ELF-1 (cell line): ENCODE measurements around the gene TRPT1.
"Not testable (repeated sequence)": the region's sequence is repeated elsewhere in the genome, so short reads cannot be mapped to it uniquely, and the experiment has no call there.

Source experiments
- DNase-seq: peaks from one replicate; pipeline ENCODE4 v3.0.0-alpha.2; 2016; ENCODE audit warnings: low read depth, low spot score

TRPT1 gene

GRCh38 chr11:64258946-64259532, 33.1 kb upstream of the TRPT1 start:
- no peak for DNase-seq

GRCh38 chr11:64258356-64258755, 32.4 kb upstream of the TRPT1 start:
- DNase-seq, result no peak

DNA sequence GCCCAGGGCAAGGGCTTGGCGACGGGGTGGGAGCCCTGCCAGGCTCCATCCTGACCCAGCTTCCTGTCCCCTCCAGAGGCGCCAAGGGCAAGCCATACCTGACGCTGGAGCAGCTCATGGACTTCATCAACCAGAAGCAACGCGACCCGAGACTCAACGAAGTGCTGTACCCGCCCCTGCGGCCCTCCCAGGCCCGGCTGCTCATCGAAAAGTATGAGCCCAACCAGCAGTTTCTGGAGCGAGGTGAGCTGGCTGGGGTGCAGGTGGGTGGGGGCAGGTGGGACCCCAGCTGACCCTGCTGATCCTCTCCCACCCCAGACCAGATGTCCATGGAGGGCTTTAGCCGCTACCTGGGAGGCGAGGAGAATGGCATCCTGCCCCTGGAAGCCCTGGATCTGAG, 30.3 kb upstream of the TRPT1 start:
- DNase-seq, result no peak

GRCh38 chr11:64255135-64256128, 29.4 kb upstream of the TRPT1 start:
- DNase-seq, result no peak

DNA sequence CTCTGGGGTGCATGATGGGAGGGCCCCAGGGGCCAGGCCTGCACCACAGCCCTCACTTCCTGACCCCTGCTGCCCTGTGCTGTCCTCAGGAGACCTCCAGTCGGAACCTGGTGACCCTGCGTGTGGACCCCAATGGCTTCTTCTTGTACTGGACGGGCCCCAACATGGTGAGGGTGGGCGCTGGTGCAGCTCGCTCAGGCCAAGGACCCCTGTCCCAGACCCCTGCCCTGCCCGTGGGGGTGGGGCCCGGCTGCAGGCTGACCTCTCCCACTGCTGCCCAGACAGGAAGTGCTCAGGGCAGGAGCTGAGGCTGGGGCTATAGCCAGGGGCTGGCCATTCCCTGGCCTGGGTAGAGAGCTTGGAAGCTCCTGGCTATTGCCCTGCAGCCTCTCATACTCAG, 28.3 kb upstream of the TRPT1 start:
- DNase-seq, result no peak

GRCh38 chr11:64253481-64253880, 27.5 kb upstream of the TRPT1 start:
- DNase-seq, result no peak

DNA sequence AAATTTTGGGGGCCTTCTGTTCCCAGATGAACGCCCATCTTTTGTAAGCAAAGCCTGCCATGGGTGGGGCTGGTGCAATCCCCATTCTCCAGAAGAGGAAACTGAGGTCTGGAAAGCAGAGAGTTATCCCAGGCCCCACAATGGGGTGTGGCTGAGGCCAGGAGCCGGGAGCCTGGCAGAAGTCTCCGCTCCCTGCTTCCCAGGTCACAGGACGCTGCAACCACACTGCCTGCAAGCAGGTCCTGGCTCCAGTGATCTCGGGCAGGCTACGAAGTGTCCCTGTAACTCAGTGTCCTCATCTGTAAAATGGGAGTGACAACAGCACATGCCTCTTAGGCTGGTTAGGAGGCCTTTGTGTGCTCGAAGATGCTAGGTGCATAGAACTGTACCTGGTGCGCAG, 27.1 kb upstream of the TRPT1 start:
- no peak for DNase-seq

DNA sequence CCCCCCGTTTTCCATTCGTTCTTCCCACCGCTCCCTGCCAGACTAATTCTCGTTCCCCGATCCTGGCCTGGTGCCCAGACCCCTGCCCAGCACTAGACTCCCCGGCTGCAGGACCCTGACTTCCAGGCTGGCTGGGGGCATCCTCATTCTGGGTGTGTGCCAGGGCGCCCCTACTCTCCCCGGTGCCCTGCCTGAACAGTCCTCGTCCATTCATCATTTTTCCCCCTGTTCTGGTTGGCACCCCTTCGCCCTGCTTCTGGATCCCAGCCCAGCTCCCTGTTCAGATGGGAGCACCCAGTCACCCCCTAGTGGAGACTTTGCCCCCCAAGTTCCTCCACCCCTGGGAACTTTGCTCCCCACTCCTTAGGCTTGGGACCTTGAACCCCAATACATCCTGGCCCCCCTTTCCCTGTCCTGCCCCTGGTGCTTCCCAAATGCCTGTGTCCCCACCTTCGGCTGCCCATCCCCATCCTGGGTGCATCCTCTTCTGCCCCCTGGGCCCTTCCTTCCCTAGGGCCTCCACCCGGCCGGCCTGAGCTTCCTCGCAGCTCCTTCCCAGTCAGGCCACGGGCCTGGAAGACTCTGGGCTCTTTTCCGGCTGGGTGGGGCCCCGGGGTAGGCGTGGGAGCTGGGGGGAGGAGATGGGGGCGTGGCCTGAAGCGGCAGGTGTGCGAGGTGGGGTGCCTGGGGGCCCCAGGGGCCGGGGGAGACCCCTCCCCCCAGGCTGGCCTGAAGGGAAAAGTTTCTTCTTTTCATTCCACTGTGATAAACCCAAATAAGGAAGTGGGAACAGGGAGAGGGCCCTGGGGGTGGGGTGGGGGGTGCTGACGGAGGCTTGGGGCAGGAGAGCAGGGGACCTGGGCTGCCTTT, 26.3 kb upstream of the TRPT1 start:
- no peak for DNase-seq

DNA sequence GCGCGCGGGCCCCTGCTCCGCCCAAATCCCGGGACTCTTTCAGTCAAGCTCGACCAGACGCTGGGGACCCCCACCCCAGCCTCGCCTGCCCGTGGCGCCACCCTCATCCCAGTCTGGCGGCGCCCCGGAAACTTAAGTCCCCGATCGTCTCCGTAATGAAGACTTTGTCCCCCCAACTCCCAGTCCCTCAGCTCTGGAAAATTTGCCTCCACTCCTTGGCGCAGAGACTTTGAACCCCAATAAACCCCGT, 25.7 kb upstream of the TRPT1 start:
- DNase-seq, result no peak

- DNase-seq, result peak; percentile 63
Observed at GRCh38 chr11:64251016-64251752, 25.2 kb upstream of the TRPT1 start, which contains the start of gene PLCB3. Gene PLCB3, plus strand, starts transcription at chr11:64251530. Its CDS starts 120 bp downstream, at chr11:64251650.

- DNase-seq, result no peak
Observed at GRCh38 chr11:64250415-64251015, 24.5 kb upstream of the TRPT1 start.

DNA sequence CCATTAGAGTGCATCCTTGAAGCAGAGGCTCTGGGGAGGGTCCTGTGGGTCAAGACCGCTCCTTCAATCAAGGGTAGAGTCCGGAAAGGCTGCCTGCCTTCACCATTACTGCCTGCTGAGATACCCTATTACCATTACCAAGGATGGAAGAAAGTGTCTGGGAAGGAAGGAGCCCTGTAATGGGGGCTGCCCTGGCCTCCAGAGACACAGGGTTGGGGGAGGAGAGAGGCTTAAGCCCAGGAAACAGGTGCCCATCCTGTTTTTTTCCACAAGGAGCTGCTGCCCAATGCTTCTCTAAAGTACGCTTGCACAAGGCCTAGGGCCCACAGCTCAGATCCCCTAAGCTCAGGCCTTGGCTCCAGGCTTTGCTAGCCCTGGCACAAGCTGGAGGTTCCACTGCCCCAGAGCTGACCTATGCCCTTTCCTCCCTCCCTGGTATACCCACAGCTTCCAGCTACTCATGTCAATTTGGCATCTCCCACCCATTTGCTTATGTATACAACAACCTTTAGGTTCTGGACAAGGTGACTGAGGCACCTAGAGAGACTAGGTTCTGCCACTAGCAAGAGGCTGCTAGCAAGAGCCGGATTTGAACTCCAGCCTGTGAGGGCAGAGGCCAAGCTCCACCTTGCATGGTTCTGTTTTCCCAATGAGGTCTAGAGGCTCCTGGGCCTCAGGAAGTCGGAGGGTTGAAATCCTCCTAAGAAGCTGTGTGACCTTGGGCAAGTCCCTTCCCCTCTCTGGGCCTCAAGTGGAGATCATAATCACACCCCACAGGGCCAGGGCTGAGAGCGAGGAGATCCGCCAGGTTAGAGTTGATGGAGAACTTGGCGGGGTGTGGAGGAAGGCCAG, 23.8 kb upstream of the TRPT1 start:
- DNase-seq, result no peak

DNA sequence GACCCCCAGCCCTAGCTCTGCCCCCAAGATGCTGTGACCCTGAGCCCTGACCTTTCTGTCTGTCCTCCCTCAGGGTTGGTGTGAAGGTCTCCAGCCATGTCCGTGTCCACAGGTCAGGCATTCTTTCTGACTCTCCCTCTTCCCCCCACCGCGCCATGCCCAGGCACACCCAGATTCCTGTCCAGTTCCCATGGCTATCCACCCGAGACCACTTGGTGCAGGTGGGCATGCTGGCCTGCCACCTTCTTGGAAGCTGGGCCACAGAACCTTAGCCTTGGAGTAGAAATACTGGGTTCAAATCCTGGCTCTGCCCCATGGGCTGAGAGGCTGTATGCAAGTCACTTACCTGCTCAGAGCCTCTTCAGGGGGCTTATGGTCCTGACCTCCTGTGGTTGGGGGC, 23.1 kb upstream of the TRPT1 start:
- no peak for DNase-seq

DNA sequence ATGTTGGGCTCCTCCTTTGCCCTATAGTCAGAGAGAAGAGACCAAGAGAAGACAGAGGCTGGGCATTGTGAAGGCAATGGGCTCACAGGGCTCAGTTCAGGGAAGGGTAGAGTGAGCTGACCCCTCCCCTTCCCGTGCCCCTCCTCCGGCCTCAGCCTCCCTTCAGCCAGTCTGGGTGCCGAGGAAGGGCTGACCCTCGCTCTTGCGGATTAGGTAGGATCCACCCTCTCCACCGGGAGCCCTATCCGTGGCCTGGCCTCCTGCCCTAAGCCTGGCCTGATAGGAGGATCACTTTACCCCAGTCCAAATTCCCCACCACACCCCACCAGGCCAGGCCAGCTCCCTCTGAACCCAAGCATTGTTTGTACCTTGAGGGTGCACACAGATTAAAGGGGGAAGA, 22.6 kb upstream of the TRPT1 start:
- DNase-seq, result peak; percentile 58

- no peak for DNase-seq
Observed at GRCh38 chr11:64247729-64248531, 21.9 kb upstream of the TRPT1 start.

DNA sequence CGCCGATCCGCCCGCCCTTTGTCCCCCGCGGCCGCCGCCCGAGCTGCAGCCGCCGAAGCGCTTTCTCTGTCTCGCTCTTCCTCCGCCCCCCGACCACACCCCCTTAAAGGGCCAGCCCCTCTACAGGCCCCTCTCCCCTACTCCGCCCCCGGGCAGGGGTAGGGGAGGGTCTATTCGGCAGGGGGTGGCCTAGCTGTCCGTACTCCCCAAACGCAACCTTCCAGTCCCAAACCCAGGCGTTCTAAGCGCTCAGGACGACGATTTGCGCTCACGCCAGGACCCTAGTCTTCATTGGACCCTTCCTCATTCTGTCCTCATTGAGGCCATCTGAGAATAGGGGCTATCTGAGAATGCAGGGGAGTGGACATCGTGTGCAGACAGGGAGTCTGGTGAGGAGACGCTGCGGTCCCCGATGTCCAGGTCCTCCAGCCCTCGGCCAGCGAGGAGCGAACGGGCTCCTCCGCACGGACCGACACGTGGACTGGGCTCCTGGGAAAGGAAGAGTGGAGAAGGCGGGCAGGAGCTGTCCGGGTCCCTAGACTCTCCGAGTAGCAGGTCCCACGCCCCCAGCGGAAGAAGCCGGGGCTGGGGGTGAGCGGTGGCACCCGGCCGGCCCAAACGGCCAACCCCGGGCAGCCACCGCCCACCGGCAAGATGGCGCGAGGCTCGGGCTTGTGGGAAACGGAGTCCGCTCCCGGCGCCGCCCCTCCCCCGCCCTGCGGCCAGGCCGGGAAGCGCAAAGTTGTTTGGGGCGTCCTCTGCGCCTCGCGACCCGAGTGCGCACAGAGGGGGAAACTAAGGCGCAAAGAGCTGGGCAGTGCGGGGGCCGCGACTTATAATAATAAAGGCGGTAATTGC, 21.1 kb upstream of the TRPT1 start, which contains the start of gene PPP1R14B:
Gene PPP1R14B (minus strand): TSS at position 73 of the 858 bp plus-strand sequence. CDS start 270 bp downstream, outside the sequence.
- DNase-seq, result peak; percentile 94

GRCh38 chr11:64246621-64246870, 20.6 kb upstream of the TRPT1 start:
- not testable (repeated sequence) for DNase-seq

DNA sequence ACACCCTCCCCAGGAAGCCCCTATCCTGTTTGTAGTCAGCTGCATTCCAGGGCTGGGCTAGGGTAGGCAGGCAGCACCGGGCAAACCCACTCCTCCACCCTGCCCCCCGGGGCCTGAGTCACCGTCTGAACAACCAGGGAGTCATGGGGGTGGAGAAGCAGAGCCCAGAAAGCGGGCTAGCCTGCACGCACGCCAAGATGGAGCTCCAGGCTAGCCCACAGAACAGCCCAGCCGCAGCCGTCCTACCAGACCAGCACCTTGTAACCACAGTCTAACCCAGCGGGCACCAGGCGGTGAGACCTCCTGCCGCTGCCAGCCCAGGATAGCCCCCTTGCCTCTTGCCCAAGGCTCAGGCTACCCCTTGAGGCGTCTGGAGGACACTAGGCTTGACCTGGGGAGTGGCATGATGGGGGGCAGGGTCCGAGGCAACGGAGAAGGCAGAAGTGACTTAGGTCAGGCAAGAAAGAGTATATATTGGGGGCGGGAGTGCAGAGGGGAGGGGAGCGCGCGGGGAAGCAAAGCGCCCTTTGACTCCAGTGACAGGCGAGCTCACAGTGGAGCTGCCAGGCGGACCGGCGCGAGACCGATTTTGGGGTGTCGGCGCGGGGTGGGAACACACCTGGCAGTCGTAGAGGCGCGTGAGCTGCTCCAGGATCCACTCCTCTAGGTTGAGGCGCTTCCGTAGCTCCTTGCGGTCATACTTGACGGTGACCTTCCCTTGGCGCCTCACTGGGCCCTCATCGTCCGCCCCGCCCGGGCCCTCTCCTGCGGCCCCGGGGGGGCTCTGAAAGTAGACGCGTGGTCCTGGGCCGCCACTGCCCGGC, 20.0 kb upstream of the TRPT1 start:
- peak; percentile 87 for DNase-seq
